A549 (cell line): ENCODE measurements around the gene SKP1. TPM values are rescaled to one million over a fixed set of nuclear protein-coding genes. Genes with fewer than 3 reads are reported as not detected.
A peak's percentile ranks its signal among the peaks of the same experiment; 100 is the strongest.

Source experiments
- ATAC-seq, 2 experiments: fragments of 200-7000 bp in 1 of 2; fragments of >200 bp in 1 of 2; cut with Nextera tagmentation in 1 of 2; cut with Tn5 transposase in 1 of 2; 3 replicates each; pipeline versions ENCODE4 v1.8.0 to v1.9.1; 2018 to 2020; ENCODE audit warnings: mild to moderate bottlenecking in 1 of 2, moderate library complexity in 1 of 2
- CTCF ChIA-PET: fragments of 300-600 bp; sonication (Branson Sonifier 250); formaldehyde crosslinking; extraction: SDS; loops from one replicate; lab custom pipeline; 2021; ENCODE audit warnings: antibody characterized with exemption, inconsistent platforms; lab: Yijun Ruan, JAX
- POLR2A ChIA-PET: fragments of 350-600 bp; formaldehyde crosslinking; extraction: SDS; loops from one replicate; lab custom pipeline; 2021; ENCODE audit warnings: antibody characterized with exemption, inconsistent platforms; lab: Yijun Ruan, JAX
- DNase-seq, 2 experiments: peaks; one replicate each; pipeline versions ENCODE4 v3.0.0 to v3.0.0-alpha.2; 2011 to 2016; ENCODE audit warnings: low read depth in 1 of 2, low spot score in 1 of 2
- FAIRE-seq: peaks from 2 replicates; lab custom pipeline; 2011; peaks lifted over from hg19 to GRCh38; lab: Jason Lieb, UNC
- H3K27ac ChIP-seq, 2 experiments: fragments of >200 bp; sonication (Bioruptor Twin); formaldehyde crosslinking; 3 replicates each; pipeline ENCODE4 v1.5.1; 2016 to 2017
- H3K4me1 ChIP-seq: fragments of >200 bp; sonication (Bioruptor Twin); formaldehyde crosslinking; 3 replicates; pipeline ENCODE4 v1.6.1; 2016
- H3K4me2 ChIP-seq: fragments of >200 bp; sonication (Bioruptor Twin); formaldehyde crosslinking; 3 replicates; pipeline ENCODE4 v1.6.1; 2016
- H3K4me3 ChIP-seq: fragments of >200 bp; sonication (Bioruptor Twin); formaldehyde crosslinking; 3 replicates; pipeline ENCODE4 v1.5.1; 2016
- H3K9me3 ChIP-seq: fragments of >200 bp; sonication (Bioruptor Twin); formaldehyde crosslinking; 3 replicates; pipeline ENCODE4 v1.6.1; 2016
- ATOH8 ChIP-seq: fragments of 250-450 bp; sonication (Bioruptor Pico); IDR thresholded peaks from 2 replicates; pipeline ENCODE4 v1.5.0; 2020; ENCODE audit warnings: low read depth, mild to moderate bottlenecking, moderate library complexity
- BHLHE40 ChIP-seq: IDR thresholded peaks from 2 replicates; pipeline ENCODE4 v1.6.1; 2012; ENCODE audit warnings: low read depth, low read length, inconsistent platforms
- CBX2 ChIP-seq: fragments of 200-600 bp; sonication (generic); IDR thresholded peaks from 2 replicates; pipeline ENCODE4 v1.6.1; 2016; ENCODE audit warnings: low read depth, mild to moderate bottlenecking, borderline replicate concordance
- CBX8 ChIP-seq: fragments of 200-600 bp; sonication (generic); IDR thresholded peaks from 2 replicates; pipeline ENCODE4 v1.6.1; 2016
- CHD2 ChIP-seq: fragments of 150-350 bp; IDR thresholded peaks from 2 replicates; pipeline ENCODE4 v1.6.1; 2014; ENCODE audit warnings: low read length; ENCODE audit not compliant: partially characterized antibody
- CTCF ChIP-seq: fragments of >200 bp; sonication (Bioruptor Twin); formaldehyde crosslinking; IDR thresholded peaks from 3 replicates; pipeline ENCODE4 v1.5.1; 2016
- E2F6 ChIP-seq: IDR thresholded peaks from 2 replicates; pipeline ENCODE4 v1.6.1; 2012; ENCODE audit warnings: low read depth, borderline replicate concordance
- EHMT2 ChIP-seq: fragments of 200-600 bp; sonication (generic); IDR thresholded peaks from 2 replicates; pipeline ENCODE4 v1.6.1; 2016; ENCODE audit warnings: antibody characterized with exemption, low read depth, mild to moderate bottlenecking, moderate library complexity
- ELK1 ChIP-seq: fragments of 150-350 bp; IDR thresholded peaks from 2 replicates; pipeline ENCODE4 v1.6.1; 2014; ENCODE audit warnings: low read depth, mild to moderate bottlenecking, low read length
- EP300 ChIP-seq, 2 experiments: fragments of >200 bp; sonication (Bioruptor Twin); formaldehyde crosslinking; IDR thresholded peaks; 2 replicates in 1 of 2; 3 replicates in 1 of 2; pipeline ENCODE4 v1.6.1; 2016 to 2017
- FOXS1 ChIP-seq: fragments of 250-450 bp; sonication (Bioruptor Pico); IDR thresholded peaks from 2 replicates; pipeline ENCODE4 v1.5.0; 2020; ENCODE audit warnings: mild to moderate bottlenecking, moderate library complexity
- HEYL ChIP-seq: fragments of 250-450 bp; sonication (Bioruptor Pico); IDR thresholded peaks from 2 replicates; pipeline ENCODE4 v1.8.0; 2021; ENCODE audit warnings: mild to moderate bottlenecking, moderate library complexity
- HOXB13 ChIP-seq: fragments of 250-450 bp; sonication (Bioruptor Pico); IDR thresholded peaks from 2 replicates; pipeline ENCODE4 v1.5.0; 2020; ENCODE audit warnings: low read depth, mild to moderate bottlenecking, moderate library complexity
- HOXB5 ChIP-seq: fragments of 250-450 bp; sonication (Bioruptor Pico); IDR thresholded peaks from 2 replicates; pipeline ENCODE4 v1.5.0; 2020; ENCODE audit warnings: mild to moderate bottlenecking, moderate library complexity
- KDM1A ChIP-seq: fragments of 200-600 bp; sonication (generic); IDR thresholded peaks from 2 replicates; pipeline ENCODE4 v1.6.1; 2016; ENCODE audit warnings: low read depth, mild to moderate bottlenecking
- MAX ChIP-seq: IDR thresholded peaks from 2 replicates; pipeline ENCODE4 v1.6.1; 2012
- MAZ ChIP-seq: fragments of 150-350 bp; IDR thresholded peaks from 2 replicates; pipeline ENCODE4 v1.6.1; 2014; ENCODE audit warnings: antibody characterized with exemption, low read depth, low read length, borderline replicate concordance
- RAD21 ChIP-seq, 2 experiments: fragments of >200 bp in 1 of 2; sonication (Bioruptor Twin) in 1 of 2; formaldehyde crosslinking in 1 of 2; IDR thresholded peaks in 1 of 2; conservative IDR thresholded peaks in 1 of 2; 2 replicates in 1 of 2; 3 replicates in 1 of 2; pipeline ENCODE4 v1.6.1; 2012 to 2018; ENCODE audit warnings: inconsistent platforms in 1 of 2
- RNF2 ChIP-seq: fragments of 200-600 bp; sonication (generic); IDR thresholded peaks from 2 replicates; pipeline ENCODE4 v1.6.1; 2016; ENCODE audit warnings: low read depth, mild to moderate bottlenecking, antibody characterized with exemption, moderate library complexity, borderline replicate concordance
- SMC3 ChIP-seq: fragments of >200 bp; sonication (Bioruptor Twin); formaldehyde crosslinking; IDR thresholded peaks from 3 replicates; pipeline ENCODE4 v1.6.1; 2018; ENCODE audit warnings: inconsistent platforms
- ZNF302 ChIP-seq: fragments of 250-450 bp; sonication (Bioruptor Pico); IDR thresholded peaks from 2 replicates; pipeline ENCODE4 v1.9.0; 2021; ENCODE audit warnings: inconsistent platforms, mild to moderate bottlenecking, moderate library complexity
- ZSCAN20 ChIP-seq: fragments of 250-450 bp; sonication (Bioruptor Pico); IDR thresholded peaks from 2 replicates; pipeline ENCODE4 v1.8.0; 2022; ENCODE audit warnings: mild to moderate bottlenecking, moderate library complexity
- WGBS: methylation state at CpG from one replicate; pipeline ENCODE4 v1.1.6; 2017; ENCODE audit errors: missing lambda C conversion rate; 5-methylcytosine and 5-hydroxymethylcytosine counted together
- polyA plus RNA-seq, 4 experiments: library from polyadenylated mRNA; depleted of rRNA in 3 of 4; stranded (reverse); fragments of >200 nt; fragmentation: RNase III in 1 of 4; extraction: RNeasy Plus Mini Kit Qiagen cat#74134 plus additional on column Dnase treatment in 1 of 4; gene quantifications; 2 replicates in 3 of 4; 3 replicates in 1 of 4; pipeline ENCODE4 v1.2.3, GENCODE V29; 2011 to 2017

The SKP1 gene
- polyA plus RNA-seq, 2 of the 4 experiments (the other 2 are of a cell fraction) = 776 to 870 TPM

GRCh38 chr5:134140530-134141201 lies 36.1 kb downstream of the SKP1 start:
- DNase-seq (peak; percentile 65 to 78), FAIRE-seq (peak; percentile 46), ATAC-seq (peak; percentile 64 to 87)
- POLR2A ChIA-PET = interaction anchor here (1.9 kb wide), 1 partner anchor 101 kb away, joined by 10 read pairs; no protein-coding TSS in a partner anchor
- peak overlapping the region in 1 of 2 experiments; percentile 48; a peak in 2 of 6 replicates for H3K27ac ChIP-seq
- H3K4me2 ChIP-seq = no peak overlapping the region
- CTCF ChIA-PET = interaction anchor here (0.6 to 20.9 kb wide), 31 partner anchors 9 to 161 kb away, joined by 3 to 546 read pairs (median 5); partner anchors contain the start of genes SKP1 and TCF7
- WGBS = 18% methylated on average over 6 of the region's 8 CpGs
- TF ChIP-seq CTCF (peak; percentile 81), SMC3 (peak; percentile 76), RAD21 (conservative IDR thresholded peaks at IDR 0.05 in 1 of 2, IDR thresholded peaks at IDR 0.05 in 1 of 2) (peak; percentile 49 to 57; a peak in 4 of 5 replicates), EP300 (IDR thresholded peaks at IDR 0.05) (no peak)
- no peaks in the 10 kb centered on the region for H3K9me3 ChIP-seq
- peaks cover 17% of the 10 kb centered on the region for H3K4me1 ChIP-seq
- no peak overlapping the region for H3K4me3 ChIP-seq

GRCh38 chr5:134139891-134140469 lies 36.8 kb downstream of the SKP1 start:
- no peak overlapping the region for H3K4me3 ChIP-seq
- WGBS = 98% methylated on average over 6 of the region's 8 CpGs
- H3K4me1 ChIP-seq = peaks cover 17% of the 10 kb centered on the region
- ATAC-seq (no peak), DNase-seq (no peak), FAIRE-seq (no peak)
- no peak for TF ChIP-seq MAX
- TF ChIP-seq EP300 (IDR thresholded peaks at IDR 0.05) = no peak
- no peak for TF ChIP-seq MAZ
- no peak for TF ChIP-seq ELK1
- TF ChIP-seq ZNF302 (CRISPR knock-in tag) = no peak
- TF ChIP-seq KDM1A = no peak
- no peak for TF ChIP-seq ATOH8
- no peak for TF ChIP-seq HOXB13 (CRISPR knock-in tag)
- TF ChIP-seq CBX2 = no peak
- TF ChIP-seq RNF2 = no peak
- no peak for TF ChIP-seq BHLHE40
- no peak for TF ChIP-seq HOXB5 (CRISPR knock-in tag)
- TF ChIP-seq HEYL = no peak
- no peak for TF ChIP-seq SMC3
- no peak for TF ChIP-seq CBX8
- no peak for TF ChIP-seq CHD2
- TF ChIP-seq E2F6 = no peak
- TF ChIP-seq ZSCAN20 (CRISPR knock-in tag) = no peak
- TF ChIP-seq EHMT2 = no peak
- no peak for TF ChIP-seq FOXS1 (CRISPR knock-in tag)
- POLR2A ChIA-PET = interaction anchor here (0.7 to 1.9 kb wide), 2 partner anchors 100 to 101 kb away, joined by 3 to 10 read pairs; no protein-coding TSS in a partner anchor
- no peaks in the 10 kb centered on the region for H3K9me3 ChIP-seq
- H3K4me2 ChIP-seq = no peak overlapping the region
- H3K27ac ChIP-seq = no peak overlapping the region
- CTCF ChIA-PET = interaction anchor here (0.6 to 20.9 kb wide), 29 partner anchors 10 to 160 kb away, joined by 3 to 546 read pairs (median 5); partner anchors contain the start of genes SKP1 and TCF7
